ENCODE measurements around the gene TPO.

GRCh38 chr2:1478311-1479305 is 65.3 kb downstream of the TPO start:
- TF ChIP-seq CTCF (conservative IDR thresholded peaks at IDR 0.05 in 1 of 2, IDR thresholded peaks at IDR 0.05 in 1 of 2; ENCODE audit: extremely low read depth in 1 of 2, insufficient read depth in 1 of 2, low read depth in 1 of 2, low read length in 2 of 2): no peak
- TF ChIP-seq EZH2 (IDR thresholded peaks at IDR 0.05; ENCODE audit: borderline replicate concordance, low read length): no peak

Measured in mammary epithelial cell (primary cell).